T-helper 9 cell (primary cell): Measurements from ENCODE around the gene EEPD1.
"Not testable (repeated sequence)": the region's sequence is repeated elsewhere in the genome, so short reads cannot be mapped to it uniquely, and the experiment has no call there.

Source experiments
- DNase-seq: peaks from one replicate; pipeline ENCODE4 v3.0.0-alpha.2; 2020

The EEPD1 gene

GRCh38 chr7:36129048-36129534, 24.0 kb upstream of the EEPD1 start:
- no peak for DNase-seq

- DNase-seq, result no peak
These were observed 22.7 kb upstream of the EEPD1 start for GRCh38 chr7:36130236-36130945.

GRCh38 chr7:36131026-36131425, 22.0 kb upstream of the EEPD1 start:
- DNase-seq, result no peak

GRCh38 chr7:36131499-36131898, 21.6 kb upstream of the EEPD1 start:
- no peak for DNase-seq

GRCh38 chr7:36132012-36132411, 21.0 kb upstream of the EEPD1 start:
- DNase-seq, result no peak

- DNase-seq, result no peak
These were observed 17.4 kb upstream of the EEPD1 start for GRCh38 chr7:36135700-36136099.

GRCh38 chr7:36137258-36137657, 15.8 kb upstream of the EEPD1 start:
- no peak for DNase-seq

GRCh38 chr7:36137754-36138153, 15.3 kb upstream of the EEPD1 start:
- DNase-seq, result no peak

GRCh38 chr7:36138209-36138608, 14.8 kb upstream of the EEPD1 start:
- no peak for DNase-seq

GRCh38 chr7:36141351-36141750, 11.7 kb upstream of the EEPD1 start:
- DNase-seq, result no peak

GRCh38 chr7:36141850-36142249, 11.2 kb upstream of the EEPD1 start:
- DNase-seq, result no peak

GRCh38 chr7:36144189-36144588, 8.9 kb upstream of the EEPD1 start:
- no peak for DNase-seq

- no peak for DNase-seq
These were observed 7.4 kb upstream of the EEPD1 start for GRCh38 chr7:36145686-36146085.

- no peak for DNase-seq
These were observed 5.7 kb upstream of the EEPD1 start for GRCh38 chr7:36147361-36147760.

GRCh38 chr7:36148422-36149065, 4.5 kb upstream of the EEPD1 start:
- no peak for DNase-seq

GRCh38 chr7:36149240-36149639, 3.8 kb upstream of the EEPD1 start:
- DNase-seq, result not testable (repeated sequence)

GRCh38 chr7:36149694-36150452, 3.2 kb upstream of the EEPD1 start:
- no peak for DNase-seq

GRCh38 chr7:36151921-36152755, 916 bp upstream of the EEPD1 start:
- no peak for DNase-seq

GRCh38 chr7:36153571-36154097, 580 bp downstream of the EEPD1 start:
- no peak for DNase-seq

- no peak for DNase-seq
These were observed 1.5 kb downstream of the EEPD1 start for GRCh38 chr7:36154255-36155212.

- DNase-seq, result no peak
These were observed 2.8 kb downstream of the EEPD1 start for GRCh38 chr7:36155811-36156361.
